Activated effector memory CD4-positive, alpha-beta T cell treated with Interleukin-2 at 50 U/mL for 16 hours (primary cell): Measurements from ENCODE around the gene CCDC127.
"Not testable (repeated sequence)": the region's sequence is repeated elsewhere in the genome, so short reads cannot be mapped to it uniquely, and the experiment has no call there.

Experiments
- DNase-seq: peaks from one replicate; pipeline ENCODE4 v3.0.0-alpha.2; 2020

CCDC127 gene

GRCh38 chr5:201672-202071, 16.3 kb downstream of the CCDC127 start:
- no peak for DNase-seq

- DNase-seq: no peak
Observed at GRCh38 chr5:200985-201384, 17.0 kb downstream of the CCDC127 start.

- DNase-seq: no peak
Observed at GRCh38 chr5:199950-200645, 17.9 kb downstream of the CCDC127 start.

GRCh38 chr5:199197-199949, 18.6 kb downstream of the CCDC127 start:
- no peak for DNase-seq

GRCh38 chr5:198516-199196, 19.3 kb downstream of the CCDC127 start:
- DNase-seq: no peak

- DNase-seq: no peak
Observed at GRCh38 chr5:197892-198489, 20.0 kb downstream of the CCDC127 start.

- DNase-seq: not testable (repeated sequence)
Observed at GRCh38 chr5:197031-197430, 20.9 kb downstream of the CCDC127 start.

GRCh38 chr5:196350-196749, 21.6 kb downstream of the CCDC127 start:
- no peak for DNase-seq

GRCh38 chr5:195401-196160, 22.4 kb downstream of the CCDC127 start:
- no peak for DNase-seq

GRCh38 chr5:194603-195209, 23.2 kb downstream of the CCDC127 start:
- DNase-seq: no peak

GRCh38 chr5:194102-194501, 23.9 kb downstream of the CCDC127 start:
- no peak for DNase-seq

GRCh38 chr5:192970-193831, 24.8 kb downstream of the CCDC127 start:
- no peak for DNase-seq

GRCh38 chr5:192691-192969, 25.3 kb downstream of the CCDC127 start:
- DNase-seq: no peak

GRCh38 chr5:191949-192690, 25.8 kb downstream of the CCDC127 start:
- no peak for DNase-seq

- no peak for DNase-seq
Observed at GRCh38 chr5:191036-191948, 26.7 kb downstream of the CCDC127 start, which contains the start of gene LRRC14B. Gene LRRC14B (plus strand): TSS chr5:191495. CDS start chr5:191539, 44 bp downstream.

GRCh38 chr5:190366-191035, 27.5 kb downstream of the CCDC127 start:
- no peak for DNase-seq

- DNase-seq: no peak
Observed at GRCh38 chr5:189976-190365, 28.0 kb downstream of the CCDC127 start.

GRCh38 chr5:189486-189885, 28.5 kb downstream of the CCDC127 start:
- DNase-seq: no peak
